ENCODE data around the gene GRIA4.

Gene GRIA4

DNA sequence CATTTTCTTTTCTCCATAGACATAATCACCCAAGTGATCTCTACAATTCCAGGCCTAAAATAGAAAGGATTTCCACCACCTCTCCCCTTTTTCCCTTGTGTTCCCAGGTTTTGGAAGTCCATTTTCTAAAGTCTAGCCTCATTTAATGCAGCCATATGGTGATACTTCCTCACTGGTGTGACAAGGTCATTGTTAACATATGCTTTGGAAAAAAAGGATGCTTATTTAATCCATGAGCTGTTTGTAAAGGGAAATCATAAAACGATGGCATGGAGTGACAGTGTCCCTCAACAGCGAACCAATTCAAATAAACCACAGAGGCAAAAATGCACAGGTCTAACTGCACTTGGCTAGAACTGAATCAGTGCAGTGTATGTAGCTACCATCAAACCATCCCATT is 26.6 kb downstream of the GRIA4 start:
- no peaks in the 10 kb centered on the region for H3K27me3 ChIP-seq (ENCODE audit: control insufficient read depth, insufficient read depth, low read length)
- no peaks in the 10 kb centered on the region for H3K4me1 ChIP-seq (ENCODE audit: control insufficient read depth, insufficient read depth, low read length)
- H3K27ac ChIP-seq (ENCODE audit: low read depth, low read length): no peak overlapping the region
- H3K36me3 ChIP-seq (ENCODE audit: control insufficient read depth, insufficient read depth, low read length): no peaks in the 10 kb centered on the region
- no peak overlapping the region for H3K9ac ChIP-seq (ENCODE audit: low read depth, low read length)
- H3K4me3 ChIP-seq (ENCODE audit: low read depth, low read length): no peak overlapping the region
- H3K9me3 ChIP-seq (ENCODE audit: control insufficient read depth, insufficient read depth, low read length): no peaks in the 10 kb centered on the region

DNA sequence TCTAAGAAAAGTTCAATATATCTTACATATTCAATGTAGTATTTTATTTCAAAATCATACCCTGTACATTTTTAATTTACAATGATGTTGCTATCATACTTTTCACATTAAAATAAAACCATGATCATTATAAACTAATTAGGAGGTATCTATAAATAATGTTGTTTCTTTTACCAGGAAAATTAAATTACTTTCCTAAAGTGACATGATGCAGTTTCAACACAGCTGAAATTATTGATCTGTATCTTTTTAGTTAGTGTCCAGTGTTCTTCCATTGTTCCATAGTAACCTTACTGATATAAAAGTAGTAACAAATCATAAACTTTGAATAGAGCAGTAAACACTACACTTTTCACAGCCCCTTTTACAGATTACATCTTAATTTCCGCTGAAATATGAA is 29.7 kb downstream of the GRIA4 start:
- H3K4me3 ChIP-seq (ENCODE audit: low read depth, low read length): no peak overlapping the region
- no peak overlapping the region for H3K9ac ChIP-seq (ENCODE audit: low read depth, low read length)
- no peak overlapping the region for H3K27ac ChIP-seq (ENCODE audit: low read depth, low read length)
- no peaks in the 10 kb centered on the region for H3K27me3 ChIP-seq (ENCODE audit: control insufficient read depth, insufficient read depth, low read length)
- no peaks in the 10 kb centered on the region for H3K9me3 ChIP-seq (ENCODE audit: control insufficient read depth, insufficient read depth, low read length)
- H3K4me1 ChIP-seq (ENCODE audit: control insufficient read depth, insufficient read depth, low read length): no peaks in the 10 kb centered on the region
- no peaks in the 10 kb centered on the region for H3K36me3 ChIP-seq (ENCODE audit: control insufficient read depth, insufficient read depth, low read length)

DNA sequence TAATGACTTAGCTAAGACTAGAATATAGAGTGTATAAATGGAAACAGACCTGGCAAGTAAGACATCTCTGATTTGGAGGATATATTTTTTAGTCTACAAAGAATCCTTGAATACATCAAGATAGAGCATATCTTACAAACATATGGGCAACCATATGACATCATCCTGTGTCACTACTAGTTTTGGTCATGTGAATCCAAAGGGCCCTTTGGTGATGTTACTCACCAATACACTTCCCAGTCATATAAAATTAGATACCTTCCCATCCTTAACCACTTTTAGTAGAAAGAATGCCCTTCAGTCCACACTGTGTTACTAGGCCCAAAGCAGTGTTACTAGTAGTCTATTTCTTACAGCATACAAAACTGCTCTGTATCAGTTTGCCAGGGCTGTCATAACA is 31.6 kb downstream of the GRIA4 start:
- no peak overlapping the region for H3K9ac ChIP-seq (ENCODE audit: low read depth, low read length)
- H3K4me1 ChIP-seq (ENCODE audit: control insufficient read depth, insufficient read depth, low read length): no peaks in the 10 kb centered on the region
- no peaks in the 10 kb centered on the region for H3K27me3 ChIP-seq (ENCODE audit: control insufficient read depth, insufficient read depth, low read length)
- H3K9me3 ChIP-seq (ENCODE audit: control insufficient read depth, insufficient read depth, low read length): no peaks in the 10 kb centered on the region
- no peaks in the 10 kb centered on the region for H3K36me3 ChIP-seq (ENCODE audit: control insufficient read depth, insufficient read depth, low read length)
- no peak overlapping the region for H3K4me3 ChIP-seq (ENCODE audit: low read depth, low read length)
- H3K27ac ChIP-seq (ENCODE audit: low read depth, low read length): no peak overlapping the region

- Histone ChIP-seq H3K27me3 (ENCODE audit: control insufficient read depth, insufficient read depth, low read length) (no peaks in the 10 kb centered on the region), H3K9ac (ENCODE audit: low read depth, low read length) (no peak overlapping the region), H3K27ac (ENCODE audit: low read depth, low read length) (no peak overlapping the region), H3K4me1 (ENCODE audit: control insufficient read depth, insufficient read depth, low read length) (no peaks in the 10 kb centered on the region), H3K4me3 (ENCODE audit: low read depth, low read length) (no peak overlapping the region), H3K36me3 (ENCODE audit: control insufficient read depth, insufficient read depth, low read length) (no peaks in the 10 kb centered on the region), H3K9me3 (ENCODE audit: control insufficient read depth, insufficient read depth, low read length) (no peaks in the 10 kb centered on the region)
Observed at GRCh38 chr11:105642870-105643269, 33.0 kb downstream of the GRIA4 start.

GRCh38 chr11:105644839-105645573 is 35.1 kb downstream of the GRIA4 start:
- H3K4me3 ChIP-seq (ENCODE audit: low read depth, low read length): no peak overlapping the region
- no peaks in the 10 kb centered on the region for H3K36me3 ChIP-seq (ENCODE audit: control insufficient read depth, insufficient read depth, low read length)
- no peak overlapping the region for H3K27ac ChIP-seq (ENCODE audit: low read depth, low read length)

DNA sequence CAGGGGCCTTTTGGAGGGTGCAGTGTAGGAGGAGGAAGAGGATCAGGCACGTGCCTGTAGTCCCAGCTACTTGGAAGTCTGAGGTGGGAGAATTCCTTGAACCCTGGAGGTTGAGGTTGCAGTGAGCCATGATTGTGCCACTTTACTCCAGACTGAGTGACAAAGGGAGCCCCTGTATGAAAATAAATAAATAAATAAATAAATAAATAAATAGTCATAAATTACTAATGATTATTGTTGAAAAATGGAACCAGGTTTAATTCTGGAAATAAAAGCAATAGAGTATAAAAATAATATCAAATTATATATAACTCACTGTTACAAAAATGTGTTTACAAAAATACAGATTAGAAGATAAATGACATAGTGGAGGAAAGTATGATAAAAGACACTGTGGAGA is 37.9 kb downstream of the GRIA4 start:
- Histone ChIP-seq H3K4me3 (ENCODE audit: low read depth, low read length) (no peak overlapping the region), H3K36me3 (ENCODE audit: control insufficient read depth, insufficient read depth, low read length) (no peaks in the 10 kb centered on the region), H3K9ac (ENCODE audit: low read depth, low read length) (no peak overlapping the region), H3K27me3 (ENCODE audit: control insufficient read depth, insufficient read depth, low read length) (no peaks in the 10 kb centered on the region), H3K4me1 (ENCODE audit: control insufficient read depth, insufficient read depth, low read length) (no peaks in the 10 kb centered on the region), H3K9me3 (ENCODE audit: control insufficient read depth, insufficient read depth, low read length) (no peaks in the 10 kb centered on the region), H3K27ac (ENCODE audit: low read depth, low read length) (no peak overlapping the region)

More at GRCh38 chr11:105644839-105645573, 35.1 kb downstream of the GRIA4 start:
- H3K9me3 ChIP-seq (ENCODE audit: control insufficient read depth, insufficient read depth, low read length): no peaks in the 10 kb centered on the region
- H3K4me1 ChIP-seq (ENCODE audit: control insufficient read depth, insufficient read depth, low read length): no peaks in the 10 kb centered on the region
- H3K27me3 ChIP-seq (ENCODE audit: control insufficient read depth, insufficient read depth, low read length): no peaks in the 10 kb centered on the region
- H3K9ac ChIP-seq (ENCODE audit: low read depth, low read length): no peak overlapping the region

DNA sequence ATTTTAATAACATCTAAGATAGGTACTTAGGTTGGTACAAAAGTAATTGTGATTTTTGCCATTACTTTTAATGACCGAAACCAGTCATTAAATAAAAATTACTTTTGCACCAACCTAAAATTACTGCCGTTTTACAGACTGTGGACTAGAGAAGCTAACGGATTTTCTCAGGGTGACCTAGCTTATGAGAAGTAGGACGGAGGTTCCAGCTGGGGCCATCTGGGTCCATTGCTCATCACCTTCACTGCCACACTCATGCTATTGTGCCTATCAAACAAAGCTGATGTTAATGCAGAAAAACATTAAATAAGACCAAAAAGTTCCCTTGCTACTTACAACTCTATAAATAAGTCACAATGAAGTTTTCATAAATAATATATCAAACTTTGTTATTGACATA is 38.9 kb downstream of the GRIA4 start:
- H3K4me3 ChIP-seq (ENCODE audit: low read depth, low read length): no peak overlapping the region
- no peak overlapping the region for H3K9ac ChIP-seq (ENCODE audit: low read depth, low read length)
- no peaks in the 10 kb centered on the region for H3K4me1 ChIP-seq (ENCODE audit: control insufficient read depth, insufficient read depth, low read length)
- H3K27ac ChIP-seq (ENCODE audit: low read depth, low read length): no peak overlapping the region
- no peaks in the 10 kb centered on the region for H3K9me3 ChIP-seq (ENCODE audit: control insufficient read depth, insufficient read depth, low read length)
- H3K36me3 ChIP-seq (ENCODE audit: control insufficient read depth, insufficient read depth, low read length): no peaks in the 10 kb centered on the region
- H3K27me3 ChIP-seq (ENCODE audit: control insufficient read depth, insufficient read depth, low read length): no peaks in the 10 kb centered on the region

GRCh38 chr11:105665281-105665680 is 55.4 kb downstream of the GRIA4 start:
- H3K27ac ChIP-seq (ENCODE audit: low read depth, low read length): no peak overlapping the region
- H3K27me3 ChIP-seq (ENCODE audit: control insufficient read depth, insufficient read depth, low read length): no peaks in the 10 kb centered on the region
- H3K36me3 ChIP-seq (ENCODE audit: control insufficient read depth, insufficient read depth, low read length): no peaks in the 10 kb centered on the region
- H3K9me3 ChIP-seq (ENCODE audit: control insufficient read depth, insufficient read depth, low read length): no peaks in the 10 kb centered on the region
- no peak overlapping the region for H3K4me3 ChIP-seq (ENCODE audit: low read depth, low read length)
- H3K9ac ChIP-seq (ENCODE audit: low read depth, low read length): no peak overlapping the region
- H3K4me1 ChIP-seq (ENCODE audit: control insufficient read depth, insufficient read depth, low read length): no peaks in the 10 kb centered on the region

GRCh38 chr11:105667441-105667840 is 57.6 kb downstream of the GRIA4 start:
- Histone ChIP-seq H3K4me1 (ENCODE audit: control insufficient read depth, insufficient read depth, low read length) (no peaks in the 10 kb centered on the region), H3K9ac (ENCODE audit: low read depth, low read length) (no peak overlapping the region), H3K9me3 (ENCODE audit: control insufficient read depth, insufficient read depth, low read length) (no peaks in the 10 kb centered on the region), H3K27me3 (ENCODE audit: control insufficient read depth, insufficient read depth, low read length) (no peaks in the 10 kb centered on the region), H3K4me3 (ENCODE audit: low read depth, low read length) (no peak overlapping the region), H3K27ac (ENCODE audit: low read depth, low read length) (no peak overlapping the region), H3K36me3 (ENCODE audit: control insufficient read depth, insufficient read depth, low read length) (no peaks in the 10 kb centered on the region)

DNA sequence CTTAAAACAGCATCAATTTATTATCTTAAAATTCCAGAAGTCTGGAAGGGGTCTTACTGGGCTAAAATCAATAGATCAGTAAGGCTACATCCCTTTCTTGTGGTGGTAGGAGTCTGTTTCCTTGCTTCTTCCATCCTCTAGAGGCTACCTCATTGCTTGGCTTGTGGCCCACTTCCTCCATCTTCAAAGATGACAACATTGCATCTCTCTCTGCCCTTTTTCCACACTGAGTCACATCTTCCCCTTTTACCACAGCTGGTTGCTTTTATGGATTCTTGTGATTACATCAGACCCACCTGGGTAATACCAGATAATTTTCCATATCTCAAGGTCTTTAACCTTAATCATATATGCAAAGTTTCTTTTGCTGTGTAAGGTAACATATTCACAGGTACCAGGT is 60.9 kb downstream of the GRIA4 start:
- H3K36me3 ChIP-seq (ENCODE audit: control insufficient read depth, insufficient read depth, low read length): no peaks in the 10 kb centered on the region
- H3K9me3 ChIP-seq (ENCODE audit: control insufficient read depth, insufficient read depth, low read length): no peaks in the 10 kb centered on the region
- H3K4me1 ChIP-seq (ENCODE audit: control insufficient read depth, insufficient read depth, low read length): no peaks in the 10 kb centered on the region
- no peaks in the 10 kb centered on the region for H3K27me3 ChIP-seq (ENCODE audit: control insufficient read depth, insufficient read depth, low read length)
- no peak overlapping the region for H3K4me3 ChIP-seq (ENCODE audit: low read depth, low read length)
- H3K9ac ChIP-seq (ENCODE audit: low read depth, low read length): no peak overlapping the region
- no peak overlapping the region for H3K27ac ChIP-seq (ENCODE audit: low read depth, low read length)

- H3K27me3 ChIP-seq (ENCODE audit: control insufficient read depth, insufficient read depth, low read length): no peaks in the 10 kb centered on the region
- H3K4me3 ChIP-seq (ENCODE audit: low read depth, low read length): no peak overlapping the region
- H3K9ac ChIP-seq (ENCODE audit: low read depth, low read length): no peak overlapping the region
- no peak overlapping the region for H3K27ac ChIP-seq (ENCODE audit: low read depth, low read length)
- H3K9me3 ChIP-seq (ENCODE audit: control insufficient read depth, insufficient read depth, low read length): no peaks in the 10 kb centered on the region
- no peaks in the 10 kb centered on the region for H3K36me3 ChIP-seq (ENCODE audit: control insufficient read depth, insufficient read depth, low read length)
- no peaks in the 10 kb centered on the region for H3K4me1 ChIP-seq (ENCODE audit: control insufficient read depth, insufficient read depth, low read length)
Observed at GRCh38 chr11:105673089-105673488, 63.2 kb downstream of the GRIA4 start.
